Effector CD4-positive, alpha-beta T cell (primary cell): ENCODE data around the gene HDAC2.
"Not testable (repeated sequence)": the region's sequence is repeated elsewhere in the genome, so short reads cannot be mapped to it uniquely, and the experiment has no call there.

Experiments used
- DNase-seq: peaks from one replicate; pipeline ENCODE4 v3.0.0-alpha.2; 2020

HDAC2 gene

DNA sequence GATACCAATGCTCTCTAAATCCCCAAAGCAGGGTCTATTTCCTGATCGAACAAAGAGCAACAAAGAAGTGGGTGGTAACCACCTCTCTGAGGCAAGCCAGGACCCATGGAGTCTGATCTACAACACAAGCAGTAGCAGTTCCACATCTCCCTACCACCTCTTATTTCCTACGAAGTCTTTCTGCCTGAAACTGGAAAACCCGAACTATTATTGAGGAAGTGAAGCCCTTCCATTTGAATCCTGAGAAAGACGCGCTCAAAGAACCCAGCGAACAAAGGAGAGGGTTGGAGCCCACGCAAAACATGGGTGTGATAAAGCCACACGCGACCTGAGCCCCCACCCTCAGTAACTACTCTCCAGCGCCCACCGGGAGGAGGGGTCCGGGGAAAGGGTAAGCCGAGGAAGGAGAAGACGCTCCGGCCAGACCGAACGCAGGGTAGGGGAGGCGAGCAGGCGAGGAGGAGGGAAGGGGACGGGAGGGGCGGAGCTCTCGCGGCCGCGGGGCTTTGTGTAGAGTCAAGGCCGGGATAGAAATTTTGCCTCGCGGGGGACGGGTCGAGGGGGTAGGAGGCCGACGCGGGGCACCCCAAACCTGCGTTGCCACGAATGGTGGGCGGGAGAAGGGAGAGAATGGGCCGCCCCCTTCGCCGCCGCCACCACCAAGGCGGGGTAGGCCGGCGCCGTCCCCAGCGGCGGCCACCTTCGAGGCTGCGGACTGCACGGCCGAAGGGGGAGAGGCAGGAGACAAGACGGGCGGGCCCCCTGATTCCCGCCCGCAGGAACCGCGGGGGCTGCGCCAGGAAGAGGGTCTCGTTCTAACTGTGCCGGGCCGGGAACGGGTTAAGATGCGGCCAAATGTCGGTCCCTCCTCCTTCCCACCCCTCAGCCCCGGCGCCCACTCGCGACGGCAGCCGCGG, 802 bp downstream of the HDAC2 start:
- peak; percentile 44 for DNase-seq

DNA sequence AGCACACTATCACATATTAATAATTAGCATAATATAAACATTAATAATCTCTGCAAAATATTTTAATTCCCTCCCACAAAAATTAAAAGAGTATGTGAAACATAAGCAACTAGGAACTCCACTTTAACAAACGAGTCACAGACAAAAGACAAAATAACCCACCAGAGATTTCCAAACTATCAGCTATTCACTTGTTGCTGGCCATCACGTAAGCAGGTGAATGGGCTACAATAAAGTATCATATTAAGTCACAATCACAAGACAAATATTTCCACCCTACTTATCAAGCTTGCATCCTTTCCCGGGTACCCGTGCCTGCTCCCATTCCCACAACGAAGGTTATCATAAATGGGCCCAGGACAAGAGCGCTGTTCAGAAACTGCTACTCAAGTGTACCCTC, 2.5 kb downstream of the HDAC2 start:
- no peak for DNase-seq

DNA sequence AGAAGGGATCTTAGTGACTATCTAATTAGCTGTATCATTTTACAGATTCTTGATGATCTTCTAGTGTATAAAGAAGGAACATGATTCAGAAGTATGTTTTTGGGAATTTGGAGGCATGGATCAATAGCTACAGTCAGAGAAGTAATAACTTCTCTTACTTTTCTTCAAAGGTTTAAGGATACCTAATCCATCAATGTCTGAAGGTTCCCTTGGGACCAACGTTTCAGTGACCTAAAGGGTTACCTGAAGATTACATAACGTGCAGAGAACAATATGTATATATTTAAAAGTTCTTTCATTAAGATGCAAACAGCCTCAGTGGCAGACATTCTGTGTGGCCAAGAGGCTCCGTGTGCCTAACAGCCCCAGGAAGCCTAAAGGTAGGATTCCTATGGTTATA, 3.2 kb downstream of the HDAC2 start:
- DNase-seq: no peak

DNA sequence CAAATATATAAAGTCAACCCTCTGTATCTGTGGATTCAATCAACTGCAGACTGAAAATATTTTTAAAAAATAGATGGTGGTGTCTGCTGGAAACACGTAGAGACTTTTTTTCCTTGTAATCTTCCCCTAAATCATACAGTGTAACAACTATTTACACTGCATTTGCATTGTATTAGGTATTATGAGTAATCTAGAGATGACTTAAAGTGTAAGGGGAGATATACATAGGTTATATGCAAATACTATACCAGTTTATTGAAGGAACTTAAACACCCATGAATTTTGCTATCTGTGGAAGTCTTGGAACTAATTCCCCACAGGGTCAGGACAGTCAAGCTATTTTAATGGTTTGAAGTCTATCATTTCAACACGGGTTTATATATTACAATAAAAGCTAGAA, 10.2 kb downstream of the HDAC2 start:
- no peak for DNase-seq

DNA sequence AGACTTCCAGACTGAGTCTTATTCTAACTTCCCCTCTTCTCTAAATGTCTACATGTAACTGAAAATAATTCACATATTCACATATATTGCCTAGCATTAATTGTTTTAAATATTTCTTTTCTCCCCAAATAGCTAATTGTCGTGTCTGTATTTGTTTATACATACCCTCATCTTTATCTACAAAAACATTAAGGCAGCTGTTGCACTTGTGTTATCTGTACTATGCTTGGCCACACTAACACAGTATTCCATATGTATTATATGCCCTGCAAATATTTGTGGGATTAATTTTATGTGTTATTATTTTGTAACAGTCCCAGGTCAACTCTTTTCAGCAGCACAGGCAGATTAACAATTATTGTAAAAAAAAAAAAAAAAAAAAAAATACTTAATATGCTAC, 11.7 kb downstream of the HDAC2 start:
- no peak for DNase-seq

DNA sequence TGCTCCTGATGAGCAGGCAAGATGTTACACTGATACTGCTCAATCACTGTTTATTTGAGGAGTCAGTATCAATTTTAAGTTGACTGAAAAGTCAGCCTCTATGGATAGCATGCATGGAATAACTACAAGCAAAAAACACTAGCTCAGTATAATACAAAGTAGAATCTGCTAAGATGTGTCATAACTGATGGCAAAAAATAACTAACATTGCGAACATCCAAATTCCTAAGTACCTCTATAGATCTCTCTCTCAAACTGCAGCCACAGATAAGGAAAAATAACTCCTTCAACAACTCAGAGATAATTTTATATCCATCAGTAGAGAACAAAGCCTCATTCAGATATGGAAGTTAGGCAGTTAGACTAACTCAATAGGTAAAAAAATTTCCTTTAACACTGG, 16.3 kb downstream of the HDAC2 start:
- no peak for DNase-seq

DNA sequence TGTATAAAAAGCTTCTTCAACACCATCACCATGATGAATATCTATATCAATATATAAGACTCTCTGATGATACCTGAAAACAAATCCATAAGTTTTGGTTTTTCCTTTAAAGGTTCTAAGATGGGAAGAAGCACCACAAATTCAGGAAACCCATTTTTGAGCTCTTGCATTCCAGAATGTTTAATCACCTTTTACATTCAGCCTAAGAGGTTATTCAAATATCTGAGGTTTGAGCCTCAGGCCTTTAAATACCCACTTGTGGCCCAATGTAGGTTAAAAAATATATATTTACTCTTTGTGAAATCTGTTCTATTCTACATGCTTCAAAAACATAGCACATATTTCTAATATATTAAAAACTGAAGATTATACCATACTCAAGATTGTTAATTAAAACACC, 17.6 kb downstream of the HDAC2 start:
- DNase-seq: no peak

DNA sequence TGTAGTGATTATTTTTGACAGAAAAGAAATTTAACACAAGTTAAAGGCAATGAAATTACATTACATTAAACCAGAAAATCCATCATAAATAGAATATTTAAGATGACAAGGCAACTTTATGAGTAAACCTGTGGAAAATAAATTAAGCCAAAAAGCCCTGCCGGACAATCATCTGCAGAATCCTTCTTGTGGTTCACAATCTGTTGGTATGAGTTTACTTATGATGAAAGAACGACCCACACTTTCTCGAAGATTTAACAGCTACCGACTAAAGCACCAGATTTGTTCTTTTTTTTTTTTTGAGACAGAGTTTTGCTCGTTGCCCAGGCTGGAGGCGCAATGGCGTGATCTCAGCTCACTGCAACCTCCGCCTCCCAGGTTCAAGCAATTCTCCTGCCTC, 21.4 kb downstream of the HDAC2 start:
- no peak for DNase-seq

DNA sequence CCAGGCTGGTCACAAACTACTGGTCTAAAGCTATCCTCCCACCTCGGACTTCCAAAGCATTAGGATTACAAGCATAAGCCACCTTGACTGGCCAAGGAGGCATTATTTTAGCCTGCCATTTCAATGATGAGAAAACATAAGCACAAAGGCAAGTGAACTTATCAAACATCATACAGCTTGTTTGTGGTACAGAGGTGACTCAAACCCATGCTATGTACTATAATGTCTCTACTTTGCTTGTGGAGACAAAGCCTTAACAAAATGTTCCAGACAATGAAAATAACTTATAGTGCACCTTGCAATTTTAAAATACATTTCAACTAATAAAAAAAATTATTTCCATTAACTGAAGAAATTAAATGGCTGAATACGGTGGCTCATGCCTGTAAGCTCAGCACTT, 26.2 kb downstream of the HDAC2 start:
- DNase-seq: no peak

DNA sequence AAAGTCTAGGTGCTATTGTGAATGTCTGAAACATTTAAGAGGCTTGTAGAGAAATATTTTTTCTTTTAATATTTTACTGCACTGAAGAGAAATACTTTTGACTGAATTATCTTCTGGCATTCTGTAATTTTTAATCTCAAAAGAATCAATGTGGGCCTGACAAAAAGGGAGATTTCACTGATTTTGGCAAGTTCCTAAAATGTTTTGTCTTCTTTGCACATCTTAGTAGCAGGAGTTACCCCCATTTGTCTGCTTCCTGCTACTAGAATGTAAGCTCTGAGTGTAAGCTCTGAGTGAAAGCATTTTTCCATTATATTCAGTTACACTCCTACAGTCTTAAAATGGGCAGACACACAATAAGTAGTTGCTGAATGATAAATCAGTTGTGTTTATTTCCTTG, 31.1 kb downstream of the HDAC2 start:
- no peak for DNase-seq

DNA sequence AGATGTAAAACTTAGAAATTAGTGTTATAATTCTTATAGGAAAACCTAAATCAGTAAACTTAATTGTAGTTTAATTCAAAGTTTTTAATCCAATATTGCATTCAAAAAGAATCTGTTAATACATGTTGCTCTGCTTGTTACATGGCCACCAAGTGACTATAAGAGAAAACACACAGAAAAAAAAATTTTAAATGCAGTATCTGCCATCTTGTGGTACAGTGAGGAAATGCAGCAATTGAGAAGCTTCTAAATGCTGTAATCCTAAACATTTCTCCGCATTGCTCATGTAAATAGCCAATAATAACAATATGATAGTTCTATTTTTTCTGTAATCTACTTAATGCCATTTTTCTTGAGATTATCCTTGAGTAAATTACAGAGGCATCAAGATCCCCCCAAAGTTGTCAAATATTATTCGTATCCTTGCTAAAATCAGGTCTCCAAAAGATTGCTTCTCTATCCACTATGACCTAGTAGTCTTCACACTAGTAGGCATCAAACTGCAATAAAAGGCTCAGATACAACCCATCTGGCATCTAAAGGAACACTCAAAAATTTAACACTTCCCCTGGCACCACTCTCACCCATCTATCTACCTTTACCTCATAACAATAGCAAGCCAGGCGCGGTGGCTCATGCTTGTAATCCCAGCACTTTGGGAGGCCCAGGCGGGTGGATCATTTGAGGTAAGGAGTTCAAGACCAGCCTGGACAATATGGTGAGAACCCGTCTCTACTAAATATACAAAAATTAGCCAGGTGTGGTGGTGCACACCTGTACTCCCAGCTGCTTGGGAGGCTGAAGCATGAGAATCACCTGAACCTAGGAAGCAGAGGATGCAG, 34.6 kb downstream of the HDAC2 start:
- DNase-seq: no peak

DNA sequence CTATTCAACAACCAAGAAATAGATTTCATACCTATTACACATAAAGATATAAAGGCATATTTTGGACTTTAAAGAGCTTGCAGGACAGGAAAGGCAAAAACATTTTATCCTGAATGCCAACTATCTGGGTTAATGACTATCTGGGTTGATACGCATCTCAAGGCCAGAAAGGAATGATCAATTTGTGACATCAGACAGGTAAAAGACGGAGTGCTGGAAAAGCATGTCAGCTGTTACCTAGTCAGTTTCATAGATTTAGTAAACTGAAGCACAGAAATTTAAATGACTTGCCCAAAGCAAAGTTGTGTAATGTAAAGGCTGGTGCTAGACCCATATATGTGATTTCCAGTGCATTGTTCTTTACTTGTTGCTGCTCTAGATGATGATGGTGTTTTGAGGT, 36.8 kb downstream of the HDAC2 start:
- DNase-seq: no peak

DNA sequence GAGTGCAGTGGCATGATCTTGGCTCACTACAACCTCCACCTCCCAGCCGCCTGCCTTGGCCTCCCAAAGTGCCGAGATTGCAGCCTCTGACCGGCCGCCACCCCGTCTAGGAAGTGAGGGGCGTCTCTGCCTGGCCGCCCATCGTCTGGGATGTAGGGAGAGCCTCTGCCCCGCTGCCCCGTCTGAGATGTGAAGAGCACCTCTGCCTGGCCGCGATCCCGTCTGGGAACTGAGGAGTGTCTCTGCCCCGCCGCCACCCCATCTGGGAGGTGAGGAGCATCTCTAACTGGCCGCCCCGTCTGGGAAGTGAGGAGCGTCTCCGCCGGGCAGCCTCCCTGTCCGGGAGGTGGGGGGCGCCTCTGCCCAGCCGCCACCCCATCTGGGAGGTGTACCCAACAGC, 39.0 kb downstream of the HDAC2 start:
- not testable (repeated sequence) for DNase-seq

DNA sequence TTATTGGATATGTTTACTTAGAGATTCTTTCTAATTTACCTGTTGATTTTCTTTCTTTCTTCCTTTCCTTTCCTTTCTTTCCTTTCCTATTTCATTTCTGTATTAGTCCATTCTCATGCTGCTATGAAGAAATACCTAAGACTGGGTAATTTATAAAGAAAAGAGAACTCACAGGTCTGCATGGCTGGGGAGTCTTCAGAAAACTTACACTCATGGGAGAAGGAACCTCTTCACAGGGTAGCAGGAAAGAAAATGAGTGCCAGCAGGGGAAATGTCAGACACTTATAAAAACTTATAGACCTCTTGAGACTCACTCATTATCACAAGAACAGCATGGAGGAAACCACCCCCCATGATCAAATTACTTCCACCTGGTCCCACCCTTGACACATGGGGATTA, 40.8 kb downstream of the HDAC2 start:
- no peak for DNase-seq

DNA sequence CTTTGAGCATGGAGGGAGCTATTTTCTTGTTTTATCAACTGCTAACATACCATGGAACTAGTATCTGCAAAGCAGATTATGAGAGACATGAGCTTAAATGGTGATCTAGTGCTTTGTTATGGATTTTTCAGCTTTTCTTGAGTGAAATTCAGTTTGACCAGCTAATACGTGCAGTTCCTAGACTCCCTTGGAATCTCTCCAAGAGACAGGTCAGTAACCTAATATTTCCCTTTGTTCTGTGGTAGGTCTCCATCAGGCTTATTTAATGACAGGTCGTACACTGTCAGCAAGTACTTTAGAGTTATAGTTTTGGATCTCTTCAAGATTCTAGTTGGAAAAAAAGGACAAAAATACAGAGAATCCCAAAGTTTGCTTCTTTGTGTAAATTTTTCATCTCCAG, 43.9 kb downstream of the HDAC2 start:
- no peak for DNase-seq

DNA sequence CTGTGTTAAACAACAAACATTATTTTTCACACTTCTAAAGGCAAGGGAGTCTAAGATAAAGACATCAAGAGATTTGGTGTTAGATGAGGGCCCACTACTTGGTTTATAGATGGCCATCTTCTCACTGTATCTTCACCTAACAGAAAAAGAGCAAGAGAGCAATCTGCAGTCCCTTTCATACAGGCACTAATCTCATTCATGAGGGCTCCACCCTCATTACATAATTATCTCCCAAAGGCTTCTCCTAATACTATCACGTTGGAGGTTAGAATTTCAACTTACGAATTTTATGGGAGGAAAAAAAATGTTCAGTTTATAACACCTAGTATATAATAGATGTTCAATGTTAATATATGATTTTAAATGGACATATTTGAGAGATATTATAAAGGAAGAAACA, 45.6 kb downstream of the HDAC2 start:
- no peak for DNase-seq

DNA sequence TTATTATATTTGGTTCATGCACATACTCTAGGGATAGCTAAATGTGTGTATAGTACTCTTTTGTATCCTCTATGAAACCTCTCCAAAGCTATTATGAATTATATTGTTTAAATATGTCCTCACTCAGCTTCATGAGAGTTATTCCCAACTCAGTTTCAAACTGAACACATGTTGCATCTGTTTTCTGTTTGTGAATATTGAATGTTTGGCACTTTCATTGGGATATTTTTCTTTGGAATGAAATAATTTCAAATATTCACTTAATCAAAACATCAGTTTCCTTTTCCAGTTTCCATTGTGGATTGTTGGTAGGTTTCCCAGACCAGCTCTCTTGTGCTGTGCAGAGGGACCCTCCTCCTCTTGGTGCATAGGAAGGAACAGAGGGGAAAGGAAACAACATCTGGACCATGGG, 46.6 kb downstream of the HDAC2 start:
- DNase-seq: no peak

DNA sequence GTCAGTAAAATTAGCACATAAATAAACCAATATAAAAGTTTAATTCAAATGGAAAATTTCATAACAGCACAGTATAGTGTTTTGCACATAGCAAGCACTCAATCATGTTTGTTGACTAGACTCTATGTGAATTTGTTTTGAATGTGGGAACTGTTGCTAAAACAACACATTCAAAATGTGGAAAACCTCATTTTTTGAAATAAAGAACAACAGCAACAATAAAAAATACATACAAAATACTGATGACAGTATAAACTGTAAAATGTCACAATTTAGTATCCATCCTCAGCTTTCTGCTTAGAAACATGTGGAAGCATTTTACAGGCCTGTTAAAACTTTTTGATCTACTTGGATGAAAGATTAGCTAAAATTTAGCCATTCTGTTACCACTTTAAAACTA, 47.4 kb downstream of the HDAC2 start:
- DNase-seq: no peak

DNA sequence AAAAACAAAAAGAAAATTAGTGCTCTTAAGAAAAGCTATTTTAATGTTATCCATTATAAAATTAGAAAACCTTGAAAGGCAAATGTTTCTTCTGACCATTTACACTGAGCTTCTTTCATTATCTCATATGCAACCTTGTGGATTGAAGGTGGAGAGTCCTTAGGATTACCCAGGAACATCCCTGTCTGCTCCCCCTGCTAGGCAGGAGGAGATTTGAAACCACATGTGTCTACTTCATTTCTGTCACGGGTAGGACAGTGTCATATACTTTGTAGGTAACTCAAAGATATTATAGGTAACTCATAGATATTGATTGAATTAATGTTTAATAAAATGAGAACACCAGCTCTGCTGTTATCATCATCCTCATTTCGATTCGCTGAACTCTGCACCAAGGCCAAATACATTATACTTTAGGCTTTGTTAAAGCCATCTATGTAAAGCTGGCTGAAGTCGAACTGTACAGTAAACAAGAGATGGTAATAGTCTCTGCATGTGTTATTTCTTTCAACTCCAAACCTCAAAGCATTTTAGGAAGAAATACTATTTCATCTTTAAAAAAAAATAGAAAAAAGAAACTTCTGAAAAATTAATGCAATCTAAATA, 49.5 kb downstream of the HDAC2 start:
- DNase-seq: no peak

DNA sequence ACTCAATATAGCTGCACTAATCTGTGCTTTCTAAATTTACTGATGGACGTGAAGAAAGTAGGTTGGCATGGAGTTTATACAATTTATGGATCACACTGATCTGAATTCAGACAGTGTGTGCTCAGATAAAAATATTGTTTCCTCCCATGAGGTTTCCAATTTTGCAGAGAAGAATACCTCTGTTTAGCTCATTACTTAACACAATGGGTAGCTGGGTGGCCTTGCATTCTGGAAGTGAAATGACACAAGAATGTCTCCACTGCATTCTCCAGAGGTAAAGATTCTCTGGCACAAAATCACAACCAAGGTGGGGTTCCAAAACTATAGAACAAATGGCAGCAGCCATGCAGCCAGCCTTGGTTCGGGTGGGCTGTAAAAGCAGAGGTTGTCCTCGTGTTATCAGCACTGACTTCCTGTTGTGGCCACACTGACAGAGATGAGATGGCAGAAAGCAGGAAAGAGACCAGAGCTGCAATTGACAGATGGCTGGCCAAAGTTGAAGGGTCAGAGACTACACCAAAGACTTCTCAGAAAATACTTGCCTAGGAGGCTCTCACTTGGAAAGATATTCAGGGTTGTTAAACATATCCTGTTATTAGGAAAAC, 50.2 kb downstream of the HDAC2 start:
- DNase-seq: no peak

DNA sequence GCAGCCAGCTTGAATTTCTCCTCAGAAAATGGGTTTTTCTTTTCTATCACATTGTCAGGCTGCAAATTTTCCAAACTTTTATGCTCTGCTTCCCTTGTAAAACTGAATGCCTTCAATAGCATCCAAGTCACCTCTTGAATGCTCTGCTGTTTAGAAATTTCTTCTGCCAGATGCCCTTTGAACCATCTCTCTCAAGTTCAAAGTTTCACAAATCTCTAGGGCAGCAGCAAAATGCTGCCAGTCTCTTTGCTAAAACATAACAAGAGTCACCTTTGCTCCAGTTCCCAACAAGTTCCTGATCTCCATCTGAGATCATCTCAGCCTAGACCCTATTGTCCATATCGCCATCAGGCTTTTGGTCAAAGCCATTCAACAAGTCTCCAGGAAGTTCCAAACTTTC, 60.7 kb downstream of the HDAC2 start:
- DNase-seq: not testable (repeated sequence)

DNA sequence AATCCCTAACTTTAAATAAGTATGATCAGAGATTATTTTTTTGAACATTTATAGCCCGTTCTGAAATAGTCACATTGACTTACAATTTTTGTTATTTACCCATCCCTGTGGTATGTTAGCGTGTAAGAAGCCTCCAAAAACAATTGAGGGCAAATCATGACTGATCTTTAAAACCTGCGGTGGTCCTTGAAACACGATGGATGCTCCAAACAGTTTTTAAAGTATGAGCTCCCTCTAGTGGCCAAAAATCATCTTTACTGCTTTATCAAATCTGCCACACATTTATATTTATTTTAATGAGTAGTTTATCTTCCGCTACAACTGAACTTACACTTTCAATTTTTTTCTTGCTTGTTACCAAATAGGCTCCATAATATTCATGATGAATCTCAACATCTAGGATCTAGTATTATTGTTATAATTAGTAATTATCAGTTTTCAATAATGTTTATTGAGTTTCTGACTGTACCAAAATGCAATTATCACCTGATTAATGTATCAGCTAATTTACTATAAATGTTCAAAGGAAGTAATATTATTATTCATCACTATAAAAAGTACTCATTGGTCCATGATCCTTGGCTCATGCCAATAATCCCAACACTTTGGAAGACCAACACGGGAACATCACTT, 61.6 kb downstream of the HDAC2 start:
- peak; percentile 6 for DNase-seq

DNA sequence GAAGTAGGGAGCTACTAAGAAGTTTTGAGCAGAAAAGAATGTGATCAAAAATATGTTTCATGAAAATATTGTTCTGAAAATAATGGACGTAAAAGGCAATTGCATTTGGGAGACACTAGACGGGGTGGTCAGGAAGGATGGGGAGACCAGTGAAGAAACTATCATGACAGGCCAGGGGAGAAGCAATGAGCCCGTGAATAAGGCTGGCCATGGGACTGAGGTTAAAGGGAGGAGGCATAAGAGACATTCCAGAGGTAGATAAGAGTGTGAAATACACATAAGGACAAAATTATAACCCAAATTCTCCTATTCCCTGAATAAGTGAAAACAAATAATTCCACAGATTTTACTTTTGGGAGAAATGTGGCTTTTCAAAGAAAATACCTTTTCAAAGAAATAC, 62.1 kb downstream of the HDAC2 start:
- no peak for DNase-seq
